Measurements from ENCODE around the gene ICE2.

DNA sequence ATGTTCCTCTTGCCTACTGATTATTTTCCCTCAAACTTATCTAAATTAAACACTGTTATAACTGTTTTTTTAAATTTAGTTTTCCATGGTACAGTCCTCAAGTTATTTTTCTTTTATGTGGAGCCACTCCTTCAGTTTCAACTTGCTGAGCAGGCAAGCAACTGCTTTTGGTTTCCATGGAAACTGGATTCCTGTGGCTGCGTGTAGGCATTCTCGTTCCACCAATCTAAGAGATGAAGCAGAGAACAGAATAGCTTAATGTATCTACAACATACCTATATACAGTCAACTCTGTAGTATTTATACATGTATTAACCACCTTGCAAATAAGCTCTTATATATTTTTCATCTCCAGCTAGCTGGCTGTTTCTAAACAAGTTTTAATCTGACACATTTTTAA is 55.4 kb downstream of the ICE2 start:
- TF ChIP-seq EZH2 (optimal IDR thresholded peaks at IDR 0.05; ENCODE audit: low read depth, low read length): no peak
- TF ChIP-seq CTCF (IDR thresholded peaks at IDR 0.05; ENCODE audit: low read length): no peak
- no peak for TF ChIP-seq EZH2phosphoT487 (IDR thresholded peaks at IDR 0.05; ENCODE audit: low read length)
